DOHH2 (cell line): ENCODE data around the gene HIPK2.

Source experiments
- H3F3A ChIP-seq: fragments of 200-600 bp; sonication (generic), shearing (Covaris generic); 2 replicates; pipeline ENCODE4 v1.6.0; 2016; ENCODE audit warnings: antibody characterized with exemption, mild to moderate bottlenecking; ENCODE audit not compliant: control insufficient read depth, insufficient read depth
- H3K27ac ChIP-seq: fragments of 200-600 bp; sonication (generic); 2 replicates; pipeline ENCODE4 v1.5.1; 2014; ENCODE audit warnings: low read depth, mild to moderate bottlenecking, low read length, moderate library complexity
- H3K27me3 ChIP-seq: fragments of 200-600 bp; sonication (generic); 2 replicates; pipeline ENCODE4 v1.6.1; 2014; ENCODE audit warnings: mild to moderate bottlenecking, low read length, mixed read lengths; ENCODE audit not compliant: control insufficient read depth
- H3K36me3 ChIP-seq: fragments of 200-600 bp; sonication (generic); 2 replicates; pipeline ENCODE4 v1.6.1; 2014; ENCODE audit warnings: mild to moderate bottlenecking, low read length, moderate library complexity, mixed read lengths; ENCODE audit not compliant: control insufficient read depth
- H3K4me1 ChIP-seq: fragments of 200-600 bp; sonication (generic); 2 replicates; pipeline ENCODE4 v1.6.1; 2014; ENCODE audit warnings: mild to moderate bottlenecking, low read length, mixed read lengths; ENCODE audit not compliant: control insufficient read depth
- H3K4me2 ChIP-seq: fragments of 200-600 bp; sonication (generic); 2 replicates; pipeline ENCODE4 v1.6.0; 2014; ENCODE audit warnings: mild to moderate bottlenecking, low read length, moderate library complexity
- H3K4me3 ChIP-seq: fragments of 200-600 bp; sonication (generic); 2 replicates; pipeline ENCODE4 v1.5.1; 2014; ENCODE audit warnings: mild to moderate bottlenecking, low read length, mixed read lengths
- H3K79me2 ChIP-seq: fragments of 200-600 bp; sonication (generic); 2 replicates; pipeline ENCODE4 v1.6.1; 2014; ENCODE audit warnings: mild to moderate bottlenecking, low read length, mixed read lengths; ENCODE audit not compliant: control insufficient read depth
- H3K9me2 ChIP-seq: fragments of 200-600 bp; sonication (generic); replicated peaks from 2 replicates; pipeline ENCODE4 v1.6.1; 2014; ENCODE audit warnings: mild to moderate bottlenecking, low read length, mixed read lengths; ENCODE audit not compliant: control insufficient read depth
- H3K9me3 ChIP-seq: fragments of 200-600 bp; sonication (generic); 2 replicates; pipeline ENCODE4 v1.6.1; 2014; ENCODE audit warnings: antibody characterized with exemption, low read length, mixed read lengths; ENCODE audit not compliant: control insufficient read depth, insufficient read depth
- H4K20me1 ChIP-seq: fragments of 200-600 bp; sonication (generic); 2 replicates; pipeline ENCODE4 v1.6.0; 2014; ENCODE audit warnings: low read depth, mild to moderate bottlenecking, antibody characterized with exemption, low read length, moderate library complexity; ENCODE audit not compliant: control insufficient read depth, insufficient read depth
- EZH2phosphoT487 ChIP-seq: fragments of 200-600 bp; sonication (generic); IDR thresholded peaks from 2 replicates; pipeline ENCODE4 v1.6.1; 2017; ENCODE audit warnings: borderline replicate concordance, mild to moderate bottlenecking, antibody characterized with exemption, low read length, moderate library complexity, mixed read lengths
- TF ChIP-seq, protein P1 (sequence below): fragments of 200-600 bp; sonication (generic); IDR thresholded peaks from one replicate; pipeline ENCODE4 v1.5.1; 2014; ENCODE audit warnings: antibody characterized with exemption, mild to moderate bottlenecking, low read depth, low read length; ENCODE audit not compliant: poor library complexity, severe bottlenecking

HIPK2 gene

DNA sequence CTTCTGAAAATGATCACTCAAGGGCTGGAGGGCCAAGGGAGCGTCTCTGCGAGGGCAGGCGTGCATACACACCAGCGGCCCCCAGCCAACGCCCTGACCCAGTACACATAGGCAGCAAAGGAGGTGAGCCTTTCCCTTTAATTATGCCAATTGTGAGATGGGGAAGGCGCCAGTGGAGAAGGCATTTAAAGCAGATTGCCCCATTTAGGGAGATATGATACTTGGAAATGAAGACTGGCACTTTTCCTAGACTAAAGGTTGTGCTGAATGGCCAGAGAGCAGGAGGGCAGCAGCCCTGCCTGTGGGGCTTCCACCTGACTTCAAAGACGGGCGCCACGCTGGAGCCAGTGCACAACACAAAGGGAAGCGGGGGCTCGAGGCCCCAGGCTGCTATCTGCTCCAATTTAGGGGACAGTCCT is 24.1 kb downstream of the HIPK2 start:
- H4K20me1 ChIP-seq: no peaks in the 10 kb centered on the region
- no peaks in the 10 kb centered on the region for H3K79me2 ChIP-seq
- H3K27ac ChIP-seq: no peak overlapping the region

DNA sequence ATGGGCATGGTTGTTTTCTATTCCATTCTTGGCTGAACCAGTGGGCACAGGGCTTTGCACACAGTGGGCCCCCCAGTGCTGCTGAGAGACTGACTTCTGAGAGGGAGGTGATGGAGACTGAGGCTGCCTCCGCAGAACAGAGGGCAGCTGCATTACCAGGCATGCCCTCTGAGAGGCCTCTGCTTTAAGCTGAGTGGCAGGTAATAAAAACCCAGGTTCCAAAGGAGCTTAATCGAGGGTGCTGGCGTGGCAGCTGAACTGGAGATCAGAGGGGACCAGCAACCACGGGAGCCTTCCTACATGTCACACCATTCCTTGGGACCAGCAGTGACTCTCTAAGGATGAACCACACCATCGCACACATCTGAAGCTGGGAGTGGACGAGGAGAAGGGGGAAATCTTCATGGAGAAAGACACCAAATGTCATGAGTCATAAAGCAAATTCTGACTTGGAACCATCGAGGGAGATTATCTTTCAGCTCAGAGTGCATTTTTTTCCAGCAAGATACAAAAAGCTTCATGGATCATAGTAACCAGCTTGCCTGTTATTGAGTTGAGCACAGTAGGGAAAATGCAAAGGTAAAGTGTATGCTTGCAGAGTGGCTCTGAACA is 24.6 kb downstream of the HIPK2 start:
- no peak overlapping the region for H3K4me2 ChIP-seq
- no peaks in the 10 kb centered on the region for H3K36me3 ChIP-seq
- no peaks in the 10 kb centered on the region for H4K20me1 ChIP-seq
- H3K9me3 ChIP-seq: no peaks in the 10 kb centered on the region
- peaks cover 12% of the 10 kb centered on the region for H3K27me3 ChIP-seq
- no peaks in the 10 kb centered on the region for H3K9me2 ChIP-seq
- no peaks in the 10 kb centered on the region for H3F3A ChIP-seq
- no peak overlapping the region for H3K4me3 ChIP-seq
- TF ChIP-seq EZH2phosphoT487: no peak
- TF ChIP-seq, protein P1, sequence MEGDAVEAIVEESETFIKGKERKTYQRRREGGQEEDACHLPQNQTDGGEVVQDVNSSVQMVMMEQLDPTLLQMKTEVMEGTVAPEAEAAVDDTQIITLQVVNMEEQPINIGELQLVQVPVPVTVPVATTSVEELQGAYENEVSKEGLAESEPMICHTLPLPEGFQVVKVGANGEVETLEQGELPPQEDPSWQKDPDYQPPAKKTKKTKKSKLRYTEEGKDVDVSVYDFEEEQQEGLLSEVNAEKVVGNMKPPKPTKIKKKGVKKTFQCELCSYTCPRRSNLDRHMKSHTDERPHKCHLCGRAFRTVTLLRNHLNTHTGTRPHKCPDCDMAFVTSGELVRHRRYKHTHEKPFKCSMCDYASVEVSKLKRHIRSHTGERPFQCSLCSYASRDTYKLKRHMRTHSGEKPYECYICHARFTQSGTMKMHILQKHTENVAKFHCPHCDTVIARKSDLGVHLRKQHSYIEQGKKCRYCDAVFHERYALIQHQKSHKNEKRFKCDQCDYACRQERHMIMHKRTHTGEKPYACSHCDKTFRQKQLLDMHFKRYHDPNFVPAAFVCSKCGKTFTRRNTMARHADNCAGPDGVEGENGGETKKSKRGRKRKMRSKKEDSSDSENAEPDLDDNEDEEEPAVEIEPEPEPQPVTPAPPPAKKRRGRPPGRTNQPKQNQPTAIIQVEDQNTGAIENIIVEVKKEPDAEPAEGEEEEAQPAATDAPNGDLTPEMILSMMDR: no peak
- no peak overlapping the region for H3K27ac ChIP-seq
- no peaks in the 10 kb centered on the region for H3K79me2 ChIP-seq
- no peaks in the 10 kb centered on the region for H3K4me1 ChIP-seq

More for the DNA sequence above, 24.1 kb downstream of the HIPK2 start:
- no peaks in the 10 kb centered on the region for H3K9me2 ChIP-seq
- H3K27me3 ChIP-seq: peaks cover 12% of the 10 kb centered on the region
- no peak overlapping the region for H3K4me2 ChIP-seq
- no peaks in the 10 kb centered on the region for H3K36me3 ChIP-seq
- no peaks in the 10 kb centered on the region for H3K4me1 ChIP-seq
- TF ChIP-seq EZH2phosphoT487: no peak
- TF ChIP-seq, protein P1: no peak
- no peaks in the 10 kb centered on the region for H3K9me3 ChIP-seq
- no peaks in the 10 kb centered on the region for H3F3A ChIP-seq
- no peak overlapping the region for H3K4me3 ChIP-seq

- H4K20me1 ChIP-seq: no peaks in the 10 kb centered on the region
- H3K4me1 ChIP-seq: no peaks in the 10 kb centered on the region
- peaks cover 12% of the 10 kb centered on the region for H3K27me3 ChIP-seq
- no peaks in the 10 kb centered on the region for H3F3A ChIP-seq
- H3K9me3 ChIP-seq: no peaks in the 10 kb centered on the region
- no peaks in the 10 kb centered on the region for H3K79me2 ChIP-seq
- no peaks in the 10 kb centered on the region for H3K36me3 ChIP-seq
- TF ChIP-seq, protein P1: no peak
- no peak for TF ChIP-seq EZH2phosphoT487
- H3K4me2 ChIP-seq: no peak overlapping the region
- H3K27ac ChIP-seq: no peak overlapping the region
- no peak overlapping the region for H3K4me3 ChIP-seq
- H3K9me2 ChIP-seq: no peaks in the 10 kb centered on the region
Measured at GRCh38 chr7:139752604-139753003, 25.2 kb downstream of the HIPK2 start.
